ENCODE measurements around the gene ICAM4.

Gene ICAM4

GRCh38 chr19:10290876-10291553 is 4.3 kb downstream of the ICAM4 start:
- DNase-seq (ENCODE audit: low read depth, low spot score), result no peak

GRCh38 chr19:10291554-10292205 is 4.9 kb downstream of the ICAM4 start:
- no peak for DNase-seq (ENCODE audit: low read depth, low spot score)

- peak; percentile 34 for DNase-seq (ENCODE audit: low read depth, low spot score)
Observed at GRCh38 chr19:10292206-10292788, 5.5 kb downstream of the ICAM4 start.

GRCh38 chr19:10292789-10293636 is 6.3 kb downstream of the ICAM4 start:
- DNase-seq (ENCODE audit: low read depth, low spot score), result no peak

- no peak for DNase-seq (ENCODE audit: low read depth, low spot score)
Observed at GRCh38 chr19:10293637-10294367, 7.0 kb downstream of the ICAM4 start.

- no peak for DNase-seq (ENCODE audit: low read depth, low spot score)
Observed at GRCh38 chr19:10294368-10294697, 7.6 kb downstream of the ICAM4 start.

GRCh38 chr19:10295305-10295846 is 8.6 kb downstream of the ICAM4 start:
- peak; percentile 26 for DNase-seq (ENCODE audit: low read depth, low spot score)

GRCh38 chr19:10295847-10296591 is 9.3 kb downstream of the ICAM4 start:
- DNase-seq (ENCODE audit: low read depth, low spot score), result no peak

GRCh38 chr19:10299545-10300458 is 13.0 kb downstream of the ICAM4 start:
- DNase-seq (ENCODE audit: low read depth, low spot score), result no peak

- no peak for DNase-seq (ENCODE audit: low read depth, low spot score)
Observed at GRCh38 chr19:10305139-10305806, 18.5 kb downstream of the ICAM4 start.

GRCh38 chr19:10306327-10306726 is 19.6 kb downstream of the ICAM4 start:
- DNase-seq (ENCODE audit: low read depth, low spot score), result no peak

GRCh38 chr19:10309423-10309822 is 22.7 kb downstream of the ICAM4 start, which contains the start of gene ZGLP1:
TSS of gene ZGLP1 (minus strand) at chr19:10309815.
- no peak for DNase-seq (ENCODE audit: low read depth, low spot score)

- DNase-seq (ENCODE audit: low read depth, low spot score), result peak; percentile 83
Observed at GRCh38 chr19:10315335-10316214, 28.8 kb downstream of the ICAM4 start, which contains the start of gene FDX2. TSS of gene FDX2 (minus strand) at chr19:10316015. CDS start at chr19:10315996, 19 bp downstream.

GRCh38 chr19:10316229-10317044 is 29.7 kb downstream of the ICAM4 start:
- no peak for DNase-seq (ENCODE audit: low read depth, low spot score)

GRCh38 chr19:10317045-10317856 is 30.5 kb downstream of the ICAM4 start:
- no peak for DNase-seq (ENCODE audit: low read depth, low spot score)

- no peak for DNase-seq (ENCODE audit: low read depth, low spot score)
Observed at GRCh38 chr19:10317857-10318462, 31.2 kb downstream of the ICAM4 start.

Measured in activated CD4-positive, CD25-positive, alpha-beta regulatory T cell treated with anti-CD3 and anti-CD28 coated beads, Interleukin-2, amount 50 U/mL, for 16 hours (primary cell).